Islet precursor cell (in vitro differentiated cells): ENCODE measurements around the gene RPUSD1.

Experiments
- DNase-seq: peaks from one replicate; pipeline ENCODE4 v3.0.0-alpha.2; 2018

The RPUSD1 gene

GRCh38 chr16:797686-798085 lies 9.5 kb upstream of the RPUSD1 start:
- DNase-seq = no peak

GRCh38 chr16:797120-797420 lies 8.9 kb upstream of the RPUSD1 start:
- no peak for DNase-seq

- no peak for DNase-seq
Measured at GRCh38 chr16:796296-797119, 8.3 kb upstream of the RPUSD1 start.

- no peak for DNase-seq
Measured at GRCh38 chr16:795580-796229, 7.5 kb upstream of the RPUSD1 start.

- peak; percentile 58 for DNase-seq
Measured at GRCh38 chr16:794853-795466, 6.8 kb upstream of the RPUSD1 start.

- DNase-seq = no peak
Measured at GRCh38 chr16:794091-794822, 6.1 kb upstream of the RPUSD1 start.

- DNase-seq = no peak
Measured at GRCh38 chr16:793414-793813, 5.2 kb upstream of the RPUSD1 start.

- DNase-seq = no peak
Measured at GRCh38 chr16:792221-792995, 4.2 kb upstream of the RPUSD1 start.

- DNase-seq = no peak
Measured at GRCh38 chr16:791131-791530, 3.0 kb upstream of the RPUSD1 start.

GRCh38 chr16:790086-790485 lies 1.9 kb upstream of the RPUSD1 start:
- no peak for DNase-seq

GRCh38 chr16:789191-789850 lies 1.1 kb upstream of the RPUSD1 start:
- no peak for DNase-seq

- peak; percentile 96 for DNase-seq
Measured at GRCh38 chr16:788399-789126, 382 bp upstream of the RPUSD1 start, which contains the start of gene CHTF18. Gene CHTF18 (plus strand): TSS chr16:788620. CDS start chr16:788685, 65 bp downstream.

GRCh38 chr16:787321-787966 lies 737 bp downstream of the RPUSD1 start:
- DNase-seq = no peak

GRCh38 chr16:785563-786535 lies 2.3 kb downstream of the RPUSD1 start:
- peak; percentile 87 for DNase-seq

GRCh38 chr16:784431-784830 lies 3.8 kb downstream of the RPUSD1 start:
- no peak for DNase-seq

GRCh38 chr16:783404-784161 lies 4.6 kb downstream of the RPUSD1 start:
- no peak for DNase-seq

GRCh38 chr16:782766-783403 lies 5.3 kb downstream of the RPUSD1 start:
- no peak for DNase-seq

GRCh38 chr16:782258-782657 lies 5.9 kb downstream of the RPUSD1 start:
- DNase-seq = no peak
